H1 (cell line): Measurements from ENCODE around the gene BAIAP2. TPM values are rescaled to one million over a fixed set of nuclear protein-coding genes. Genes with fewer than 3 reads are reported as not detected.

ENCODE experiments used
- JUN ChIP-seq: IDR thresholded peaks from 2 replicates; pipeline ENCODE4 v1.6.1; 2011; ENCODE audit warnings: low read depth, mild to moderate bottlenecking, improper control_type of control experiment, low read length
- JUND ChIP-seq: IDR thresholded peaks from 2 replicates; pipeline ENCODE4 v1.6.1; 2011; ENCODE audit warnings: mild to moderate bottlenecking, improper control_type of control experiment, low read length
- PHF8 ChIP-seq: fragments of 200-600 bp; sonication (generic); conservative IDR thresholded peaks from 2 replicates; pipeline ENCODE4 v1.7.1; 2012; ENCODE audit warnings: low read depth, mild to moderate bottlenecking, inconsistent platforms, low read length, moderate library complexity
- SAP30 ChIP-seq: fragments of 300-600 bp; sonication (generic); IDR thresholded peaks from 2 replicates; pipeline ENCODE4 v1.7.1; 2012; ENCODE audit warnings: low read length, moderate library complexity, mild to moderate bottlenecking, inconsistent platforms; ENCODE audit not compliant: insufficient read depth, insufficient replicate concordance
- polyA plus RNA-seq, 7 experiments: library from polyadenylated mRNA; depleted of rRNA in 3 of 7; stranded (reverse) in 5 of 7; unstranded in 2 of 7; fragments of >200 nt in 5 of 7; fragments of 200-250 nt in 2 of 7; gene quantifications; 1 replicate in 5 of 7; 2 replicates in 1 of 7; 4 replicates in 1 of 7; pipeline versions ENCODE4 v1.2.1 to v1.2.3, GENCODE V29; 2011 to 2013; ENCODE audit warnings: missing spikeins in 2 of 7, mixed read lengths in 2 of 7
- total RNA-seq: library from RNA; stranded (reverse); fragmentation: NEBNext Ultra II Directional; extraction: Animal tissue kit (Norgen Biotek cat#: 25700); gene quantifications from 2 replicates; pipeline ENCODE4 v1.2.1, GENCODE V29; 2021

The BAIAP2 gene
- total and polyA plus RNA-seq, 2 of the 8 experiments (the other 6 are each of a cell fraction or from before 2014, with no cell fraction given) = 10.0 to 22.8 TPM

DNA sequence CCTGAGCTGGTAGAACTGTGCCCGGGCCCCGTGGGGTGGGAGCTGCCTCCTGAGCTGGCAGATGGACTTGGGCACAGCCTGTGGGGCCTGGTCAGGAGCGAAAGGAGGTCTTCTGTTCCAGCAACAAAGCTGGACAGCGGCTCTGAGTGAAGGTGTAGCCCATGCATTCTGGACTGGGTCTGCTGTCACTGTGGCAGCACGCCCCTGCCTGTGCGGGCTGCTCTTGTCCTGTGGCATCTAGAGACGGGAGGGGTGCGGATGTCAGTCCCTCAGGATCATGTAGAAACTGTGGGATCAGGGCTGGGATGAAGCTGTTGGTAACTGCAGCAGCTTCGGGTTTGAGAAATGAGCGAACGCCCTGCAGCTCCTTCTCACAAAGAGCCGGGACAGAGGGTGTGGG, 19.4 kb downstream of the BAIAP2 start (continued):
- TF ChIP-seq SAP30 (no peak), JUN (no peak), PHF8 (no peak), JUND (no peak)
